ENCODE data around the gene KDM5A.

- TF ChIP-seq, protein P1, sequence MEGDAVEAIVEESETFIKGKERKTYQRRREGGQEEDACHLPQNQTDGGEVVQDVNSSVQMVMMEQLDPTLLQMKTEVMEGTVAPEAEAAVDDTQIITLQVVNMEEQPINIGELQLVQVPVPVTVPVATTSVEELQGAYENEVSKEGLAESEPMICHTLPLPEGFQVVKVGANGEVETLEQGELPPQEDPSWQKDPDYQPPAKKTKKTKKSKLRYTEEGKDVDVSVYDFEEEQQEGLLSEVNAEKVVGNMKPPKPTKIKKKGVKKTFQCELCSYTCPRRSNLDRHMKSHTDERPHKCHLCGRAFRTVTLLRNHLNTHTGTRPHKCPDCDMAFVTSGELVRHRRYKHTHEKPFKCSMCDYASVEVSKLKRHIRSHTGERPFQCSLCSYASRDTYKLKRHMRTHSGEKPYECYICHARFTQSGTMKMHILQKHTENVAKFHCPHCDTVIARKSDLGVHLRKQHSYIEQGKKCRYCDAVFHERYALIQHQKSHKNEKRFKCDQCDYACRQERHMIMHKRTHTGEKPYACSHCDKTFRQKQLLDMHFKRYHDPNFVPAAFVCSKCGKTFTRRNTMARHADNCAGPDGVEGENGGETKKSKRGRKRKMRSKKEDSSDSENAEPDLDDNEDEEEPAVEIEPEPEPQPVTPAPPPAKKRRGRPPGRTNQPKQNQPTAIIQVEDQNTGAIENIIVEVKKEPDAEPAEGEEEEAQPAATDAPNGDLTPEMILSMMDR (IDR thresholded peaks at IDR 0.05; ENCODE audit: low read depth, low read length) = no peak
- TF ChIP-seq POLR2A (IDR thresholded peaks at IDR 0.05; ENCODE audit: extremely low read depth, insufficient read length) = no peak
- TF ChIP-seq MYC (IDR thresholded peaks at IDR 0.05; ENCODE audit: low read depth, low read length) = no peak
- no peak for TF ChIP-seq MAX (IDR thresholded peaks at IDR 0.05; ENCODE audit: low read depth, low read length)
These were observed 70.2 kb downstream of the KDM5A start for GRCh38 chr12:318759-319515.
